A549 (cell line): ENCODE data around the gene ARHGAP32. TPM values are rescaled to one million over a fixed set of nuclear protein-coding genes. Genes with fewer than 3 reads are reported as not detected.

Source experiments
- ATAC-seq, 2 experiments: fragments of 200-7000 bp in 1 of 2; fragments of >200 bp in 1 of 2; cut with Nextera tagmentation in 1 of 2; cut with Tn5 transposase in 1 of 2; 3 replicates each; pipeline versions ENCODE4 v1.8.0 to v1.9.1; 2018 to 2020; ENCODE audit warnings: mild to moderate bottlenecking in 1 of 2, moderate library complexity in 1 of 2
- CTCF ChIA-PET: fragments of 300-600 bp; sonication (Branson Sonifier 250); formaldehyde crosslinking; extraction: SDS; loops from one replicate; lab custom pipeline; 2021; ENCODE audit warnings: antibody characterized with exemption, inconsistent platforms; lab: Yijun Ruan, JAX
- POLR2A ChIA-PET: fragments of 350-600 bp; formaldehyde crosslinking; extraction: SDS; loops from one replicate; lab custom pipeline; 2021; ENCODE audit warnings: antibody characterized with exemption, inconsistent platforms; lab: Yijun Ruan, JAX
- DNase-seq, 2 experiments: peaks; one replicate each; pipeline versions ENCODE4 v3.0.0 to v3.0.0-alpha.2; 2011 to 2016; ENCODE audit warnings: low read depth in 1 of 2, low spot score in 1 of 2
- FAIRE-seq: peaks from 2 replicates; lab custom pipeline; 2011; peaks lifted over from hg19 to GRCh38; lab: Jason Lieb, UNC
- H3K27ac ChIP-seq, 2 experiments: fragments of >200 bp; sonication (Bioruptor Twin); formaldehyde crosslinking; 3 replicates each; pipeline ENCODE4 v1.5.1; 2016 to 2017
- H3K4me1 ChIP-seq: fragments of >200 bp; sonication (Bioruptor Twin); formaldehyde crosslinking; 3 replicates; pipeline ENCODE4 v1.6.1; 2016
- H3K4me2 ChIP-seq: fragments of >200 bp; sonication (Bioruptor Twin); formaldehyde crosslinking; 3 replicates; pipeline ENCODE4 v1.6.1; 2016
- H3K4me3 ChIP-seq: fragments of >200 bp; sonication (Bioruptor Twin); formaldehyde crosslinking; 3 replicates; pipeline ENCODE4 v1.5.1; 2016
- H3K9me3 ChIP-seq: fragments of >200 bp; sonication (Bioruptor Twin); formaldehyde crosslinking; 3 replicates; pipeline ENCODE4 v1.6.1; 2016
- BHLHE40 ChIP-seq: IDR thresholded peaks from 2 replicates; pipeline ENCODE4 v1.6.1; 2012; ENCODE audit warnings: low read depth, low read length, inconsistent platforms
- CBX8 ChIP-seq: fragments of 200-600 bp; sonication (generic); IDR thresholded peaks from 2 replicates; pipeline ENCODE4 v1.6.1; 2016
- CHD2 ChIP-seq: fragments of 150-350 bp; IDR thresholded peaks from 2 replicates; pipeline ENCODE4 v1.6.1; 2014; ENCODE audit warnings: low read length; ENCODE audit not compliant: partially characterized antibody
- FOSL2 ChIP-seq, 2 experiments: fragments of 450-650 bp in 1 of 2; fragments of >200 bp in 1 of 2; sonication (Bioruptor Twin) in 1 of 2; formaldehyde crosslinking; IDR thresholded peaks; 2 replicates each; pipeline versions ENCODE4 v1.5.0 to v1.6.1; 2016 to 2020; ENCODE audit warnings: mild to moderate bottlenecking in 1 of 2, moderate library complexity in 1 of 2
- FOXS1 ChIP-seq: fragments of 250-450 bp; sonication (Bioruptor Pico); IDR thresholded peaks from 2 replicates; pipeline ENCODE4 v1.5.0; 2020; ENCODE audit warnings: mild to moderate bottlenecking, moderate library complexity
- HEYL ChIP-seq: fragments of 250-450 bp; sonication (Bioruptor Pico); IDR thresholded peaks from 2 replicates; pipeline ENCODE4 v1.8.0; 2021; ENCODE audit warnings: mild to moderate bottlenecking, moderate library complexity
- HOXA7 ChIP-seq: fragments of 250-450 bp; sonication (Bioruptor Pico); IDR thresholded peaks from 2 replicates; pipeline ENCODE4 v1.5.0; 2020; ENCODE audit warnings: mild to moderate bottlenecking, moderate library complexity
- MYC ChIP-seq: IDR thresholded peaks from 2 replicates; pipeline ENCODE4 v1.6.1; 2012; ENCODE audit warnings: mild to moderate bottlenecking, inconsistent platforms, low read length, improper control_type of control experiment, borderline replicate concordance
- NFE2L2 ChIP-seq: fragments of 150-350 bp; conservative IDR thresholded peaks from 2 replicates; pipeline ENCODE4 v1.6.1; 2014; ENCODE audit warnings: low read length
- NPAS2 ChIP-seq: fragments of 250-450 bp; sonication (Bioruptor Pico); IDR thresholded peaks from 2 replicates; pipeline ENCODE4 v1.8.0; 2022; ENCODE audit warnings: mild to moderate bottlenecking, moderate library complexity, borderline replicate concordance
- PHF8 ChIP-seq: fragments of 200-600 bp; sonication (generic); IDR thresholded peaks from 2 replicates; pipeline ENCODE4 v1.6.1; 2016; ENCODE audit warnings: low read depth, mild to moderate bottlenecking, antibody characterized with exemption, moderate library complexity, borderline replicate concordance
- POLR2A ChIP-seq: IDR thresholded peaks from 2 replicates; pipeline ENCODE4 v1.6.1; 2012; ENCODE audit warnings: mild to moderate bottlenecking, low read length
- RAD21 ChIP-seq, 2 experiments: fragments of >200 bp in 1 of 2; sonication (Bioruptor Twin) in 1 of 2; formaldehyde crosslinking in 1 of 2; IDR thresholded peaks in 1 of 2; conservative IDR thresholded peaks in 1 of 2; 2 replicates in 1 of 2; 3 replicates in 1 of 2; pipeline ENCODE4 v1.6.1; 2012 to 2018; ENCODE audit warnings: inconsistent platforms in 1 of 2
- RCOR1 ChIP-seq: fragments of 150-350 bp; IDR thresholded peaks from 2 replicates; pipeline ENCODE4 v1.6.1; 2014; ENCODE audit warnings: antibody characterized with exemption, low read length, low read depth
- RFX5 ChIP-seq: fragments of 450-650 bp; IDR thresholded peaks from 2 replicates; pipeline ENCODE4 v1.7.1; 2014; ENCODE audit warnings: antibody characterized with exemption, mild to moderate bottlenecking, moderate library complexity
- SREBF2 ChIP-seq: fragments of 450-650 bp; IDR thresholded peaks from 2 replicates; pipeline ENCODE4 v1.6.1; 2014; ENCODE audit warnings: mild to moderate bottlenecking, moderate library complexity
- TFCP2L1 ChIP-seq: fragments of 250-450 bp; sonication (Bioruptor Pico); IDR thresholded peaks from 2 replicates; pipeline ENCODE4 v1.5.0; 2021; ENCODE audit warnings: mild to moderate bottlenecking
- ZC3H11A ChIP-seq: fragments of 450-650 bp; IDR thresholded peaks from 2 replicates; pipeline ENCODE4 v1.6.1; 2014; ENCODE audit warnings: antibody characterized with exemption, mild to moderate bottlenecking
- ZFP36 ChIP-seq: fragments of 450-650 bp; IDR thresholded peaks from 2 replicates; pipeline ENCODE4 v1.6.1; 2014; ENCODE audit warnings: borderline replicate concordance; ENCODE audit not compliant: partially characterized antibody
- WGBS: methylation state at CpG from one replicate; pipeline ENCODE4 v1.1.6; 2017; ENCODE audit errors: missing lambda C conversion rate; 5-methylcytosine and 5-hydroxymethylcytosine counted together
- polyA plus RNA-seq, 4 experiments: library from polyadenylated mRNA; depleted of rRNA in 3 of 4; stranded (reverse); fragments of >200 nt; fragmentation: RNase III in 1 of 4; extraction: RNeasy Plus Mini Kit Qiagen cat#74134 plus additional on column Dnase treatment in 1 of 4; gene quantifications; 2 replicates in 3 of 4; 3 replicates in 1 of 4; pipeline ENCODE4 v1.2.3, GENCODE V29; 2011 to 2017
- TF ChIP-seq, protein P1 (sequence below): fragments of 250-450 bp; sonication (Bioruptor Pico); IDR thresholded peaks from 2 replicates; pipeline ENCODE4 v1.5.0; 2021; ENCODE audit warnings: mild to moderate bottlenecking, moderate library complexity, borderline replicate concordance
- TF ChIP-seq, protein P2 (sequence below): fragments of >200 bp; sonication (Bioruptor Twin); formaldehyde crosslinking; IDR thresholded peaks from 3 replicates; pipeline ENCODE4 v1.6.1; 2016
- TF ChIP-seq, protein P3 (sequence below): IDR thresholded peaks from 2 replicates; pipeline ENCODE4 v1.6.1; 2012
- TF ChIP-seq, protein P4 (sequence below): fragments of 450-650 bp; IDR thresholded peaks from 2 replicates; pipeline ENCODE4 v1.6.1; 2014; ENCODE audit warnings: antibody characterized with exemption
- TF ChIP-seq, protein P5 (sequence below): fragments of >200 bp; sonication (Bioruptor Twin); formaldehyde crosslinking; IDR thresholded peaks from 3 replicates; pipeline ENCODE4 v1.5.1; 2016

The ARHGAP32 gene
- polyA plus RNA-seq, 2 of the 4 experiments (the other 2 are of a cell fraction) = 4.4 to 9.0 TPM

DNA sequence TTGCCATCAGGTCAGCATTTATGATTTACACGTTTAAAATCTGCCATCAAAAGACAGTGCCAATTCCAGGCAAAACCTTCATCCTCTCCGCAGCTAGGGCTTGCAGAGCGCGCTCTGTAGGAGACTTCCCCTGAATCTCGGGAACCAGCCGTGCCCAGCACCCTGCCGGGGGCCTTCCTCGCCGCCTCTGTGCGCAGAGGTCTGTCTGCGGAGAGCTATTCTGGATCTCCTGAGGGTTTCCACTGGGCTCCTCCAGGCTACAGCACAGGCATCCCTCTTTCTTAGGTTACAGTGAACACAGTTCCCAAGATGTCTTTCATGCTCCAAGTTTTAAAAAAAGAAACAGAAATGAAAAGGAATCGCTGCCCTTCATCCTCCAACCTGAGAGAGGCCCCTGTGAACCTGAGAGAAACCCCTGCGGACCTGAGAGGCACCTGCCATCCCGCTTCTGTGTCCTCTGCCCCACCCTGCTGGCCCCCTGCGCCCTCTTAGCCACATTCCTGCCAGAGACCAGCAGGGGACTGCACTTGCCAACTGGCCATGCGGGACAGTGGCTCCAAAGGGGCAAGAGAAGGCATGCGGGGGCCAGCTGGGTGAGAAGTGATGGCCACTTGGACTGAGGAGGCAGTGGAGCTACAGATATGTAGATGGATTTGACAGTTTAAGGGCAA is 265.6 kb downstream of the ARHGAP32 start:
- ChIA-PET CTCF (interaction anchor here (0.9 to 1.1 kb wide), 2 partner anchors 30 to 41 kb away, joined by 4 read pairs; no protein-coding TSS in a partner anchor), POLR2A (no interaction called here)
- ATAC-seq (no peak), FAIRE-seq (no peak), DNase-seq (no peak)
- no peaks in the 10 kb centered on the region for H3K4me1 ChIP-seq
- no peak overlapping the region for H3K27ac ChIP-seq
- TF ChIP-seq HEYL (no peak), ZC3H11A (no peak), CBX8 (no peak), HOXA7 (CRISPR knock-in tag) (no peak), RFX5 (no peak), RCOR1 (no peak), FOXS1 (CRISPR knock-in tag) (no peak), CHD2 (no peak), TFCP2L1 (CRISPR knock-in tag) (no peak), ZFP36 (no peak), MYC (no peak)
- TF ChIP-seq, protein P1, sequence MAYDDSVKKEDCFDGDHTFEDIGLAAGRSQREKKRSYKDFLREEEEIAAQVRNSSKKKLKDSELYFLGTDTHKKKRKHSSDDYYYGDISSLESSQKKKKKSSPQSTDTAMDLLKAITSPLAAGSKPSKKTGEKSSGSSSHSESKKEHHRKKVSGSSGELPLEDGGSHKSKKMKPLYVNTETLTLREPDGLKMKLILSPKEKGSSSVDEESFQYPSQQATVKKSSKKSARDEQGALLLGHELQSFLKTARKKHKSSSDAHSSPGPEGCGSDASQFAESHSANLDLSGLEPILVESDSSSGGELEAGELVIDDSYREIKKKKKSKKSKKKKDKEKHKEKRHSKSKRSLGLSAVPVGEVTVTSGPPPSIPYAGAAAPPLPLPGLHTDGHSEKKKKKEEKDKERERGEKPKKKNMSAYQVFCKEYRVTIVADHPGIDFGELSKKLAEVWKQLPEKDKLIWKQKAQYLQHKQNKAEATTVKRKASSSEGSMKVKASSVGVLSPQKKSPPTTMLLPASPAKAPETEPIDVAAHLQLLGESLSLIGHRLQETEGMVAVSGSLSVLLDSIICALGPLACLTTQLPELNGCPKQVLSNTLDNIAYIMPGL = no peak
- TF ChIP-seq, protein P2, sequence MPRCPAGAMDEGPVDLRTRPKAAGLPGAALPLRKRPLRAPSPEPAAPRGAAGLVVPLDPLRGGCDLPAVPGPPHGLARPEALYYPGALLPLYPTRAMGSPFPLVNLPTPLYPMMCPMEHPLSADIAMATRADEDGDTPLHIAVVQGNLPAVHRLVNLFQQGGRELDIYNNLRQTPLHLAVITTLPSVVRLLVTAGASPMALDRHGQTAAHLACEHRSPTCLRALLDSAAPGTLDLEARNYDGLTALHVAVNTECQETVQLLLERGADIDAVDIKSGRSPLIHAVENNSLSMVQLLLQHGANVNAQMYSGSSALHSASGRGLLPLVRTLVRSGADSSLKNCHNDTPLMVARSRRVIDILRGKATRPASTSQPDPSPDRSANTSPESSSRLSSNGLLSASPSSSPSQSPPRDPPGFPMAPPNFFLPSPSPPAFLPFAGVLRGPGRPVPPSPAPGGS = no peak
- TF ChIP-seq, protein P3, sequence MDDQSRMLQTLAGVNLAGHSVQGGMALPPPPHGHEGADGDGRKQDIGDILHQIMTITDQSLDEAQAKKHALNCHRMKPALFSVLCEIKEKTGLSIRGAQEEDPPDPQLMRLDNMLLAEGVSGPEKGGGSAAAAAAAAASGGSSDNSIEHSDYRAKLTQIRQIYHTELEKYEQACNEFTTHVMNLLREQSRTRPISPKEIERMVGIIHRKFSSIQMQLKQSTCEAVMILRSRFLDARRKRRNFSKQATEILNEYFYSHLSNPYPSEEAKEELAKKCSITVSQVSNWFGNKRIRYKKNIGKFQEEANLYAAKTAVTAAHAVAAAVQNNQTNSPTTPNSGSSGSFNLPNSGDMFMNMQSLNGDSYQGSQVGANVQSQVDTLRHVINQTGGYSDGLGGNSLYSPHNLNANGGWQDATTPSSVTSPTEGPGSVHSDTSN = no peak
- TF ChIP-seq, protein P4, sequence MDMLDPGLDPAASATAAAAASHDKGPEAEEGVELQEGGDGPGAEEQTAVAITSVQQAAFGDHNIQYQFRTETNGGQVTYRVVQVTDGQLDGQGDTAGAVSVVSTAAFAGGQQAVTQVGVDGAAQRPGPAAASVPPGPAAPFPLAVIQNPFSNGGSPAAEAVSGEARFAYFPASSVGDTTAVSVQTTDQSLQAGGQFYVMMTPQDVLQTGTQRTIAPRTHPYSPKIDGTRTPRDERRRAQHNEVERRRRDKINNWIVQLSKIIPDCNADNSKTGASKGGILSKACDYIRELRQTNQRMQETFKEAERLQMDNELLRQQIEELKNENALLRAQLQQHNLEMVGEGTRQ = no peak
- H3K4me3 ChIP-seq = no peak overlapping the region
- no peak overlapping the region for H3K4me2 ChIP-seq
- no peaks in the 10 kb centered on the region for H3K9me3 ChIP-seq
- 71% methylated on average over 11 of the region's 17 CpGs for WGBS

DNA sequence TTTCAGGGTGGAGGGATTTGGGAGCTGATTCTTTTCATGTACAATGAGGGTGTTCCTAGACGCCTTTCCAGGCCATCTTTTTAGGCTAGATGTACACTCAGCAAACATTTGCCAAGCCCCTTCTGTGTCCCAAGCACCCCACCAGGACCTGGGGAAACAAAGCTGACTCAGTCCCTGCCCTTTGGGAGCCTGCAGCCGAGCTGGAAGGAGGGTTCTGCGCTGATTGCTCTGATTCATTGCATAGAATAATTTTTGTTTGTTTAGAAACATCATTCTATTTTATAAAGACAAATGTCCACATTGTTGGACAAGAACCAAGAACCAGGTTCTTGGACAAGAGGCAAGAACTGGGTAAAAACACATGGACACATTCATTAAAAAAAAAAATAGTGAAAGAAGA is 266.1 kb downstream of the ARHGAP32 start:
- Histone ChIP-seq H3K4me1 (no peaks in the 10 kb centered on the region), H3K9me3 (no peaks in the 10 kb centered on the region), H3K4me3 (no peak overlapping the region), H3K4me2 (no peak overlapping the region), H3K27ac (no peak overlapping the region)
- no peak for ATAC-seq
- DNase-seq = no peak
- ChIA-PET CTCF (interaction anchor here (1.1 to 2.8 kb wide), 3 partner anchors 20 to 41 kb away, joined by 3 to 7 read pairs (median 4); no protein-coding TSS in a partner anchor), POLR2A (no interaction called here)
- 16% methylated on average over 3 of the region's 3 CpGs for WGBS
- TF ChIP-seq FOSL2 (IDR thresholded peaks at IDR 0.05) = no peak
- TF ChIP-seq FOSL2 (CRISPR knock-in tag; IDR thresholded peaks at IDR 0.05) = no peak
- no peak for TF ChIP-seq RAD21 (conservative IDR thresholded peaks at IDR 0.05 in 1 of 2, IDR thresholded peaks at IDR 0.05 in 1 of 2)
- TF ChIP-seq SREBF2 = no peak
- no peak for TF ChIP-seq NFE2L2
- TF ChIP-seq, protein P2 = no peak
- TF ChIP-seq POLR2A = no peak
- no peak for TF ChIP-seq BHLHE40
- TF ChIP-seq, protein P5, sequence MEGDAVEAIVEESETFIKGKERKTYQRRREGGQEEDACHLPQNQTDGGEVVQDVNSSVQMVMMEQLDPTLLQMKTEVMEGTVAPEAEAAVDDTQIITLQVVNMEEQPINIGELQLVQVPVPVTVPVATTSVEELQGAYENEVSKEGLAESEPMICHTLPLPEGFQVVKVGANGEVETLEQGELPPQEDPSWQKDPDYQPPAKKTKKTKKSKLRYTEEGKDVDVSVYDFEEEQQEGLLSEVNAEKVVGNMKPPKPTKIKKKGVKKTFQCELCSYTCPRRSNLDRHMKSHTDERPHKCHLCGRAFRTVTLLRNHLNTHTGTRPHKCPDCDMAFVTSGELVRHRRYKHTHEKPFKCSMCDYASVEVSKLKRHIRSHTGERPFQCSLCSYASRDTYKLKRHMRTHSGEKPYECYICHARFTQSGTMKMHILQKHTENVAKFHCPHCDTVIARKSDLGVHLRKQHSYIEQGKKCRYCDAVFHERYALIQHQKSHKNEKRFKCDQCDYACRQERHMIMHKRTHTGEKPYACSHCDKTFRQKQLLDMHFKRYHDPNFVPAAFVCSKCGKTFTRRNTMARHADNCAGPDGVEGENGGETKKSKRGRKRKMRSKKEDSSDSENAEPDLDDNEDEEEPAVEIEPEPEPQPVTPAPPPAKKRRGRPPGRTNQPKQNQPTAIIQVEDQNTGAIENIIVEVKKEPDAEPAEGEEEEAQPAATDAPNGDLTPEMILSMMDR = no peak
- no peak for TF ChIP-seq NPAS2
- TF ChIP-seq PHF8 = no peak
- FAIRE-seq = no peak
